HG03521 (cell line): ENCODE data around the gene SPIRE2.
"Not testable (repeated sequence)": the region's sequence is repeated elsewhere in the genome, so short reads cannot be mapped to it uniquely, and the experiment has no call there.

ENCODE experiments used
- ATAC-seq: cut with Tn5 transposase; IDR thresholded peaks from one replicate; pipeline ENCODE4 v1.9.1; 2021; ENCODE audit warnings: mild to moderate bottlenecking, moderate library complexity; ENCODE audit not compliant: unreplicated experiment

SPIRE2 gene

GRCh38 chr16:89828199-89828869 is at the start of gene SPIRE2:
TSS of gene SPIRE2 (plus strand) at chr16:89828475. CDS start at chr16:89828551, 76 bp downstream.
- no peak for ATAC-seq

DNA sequence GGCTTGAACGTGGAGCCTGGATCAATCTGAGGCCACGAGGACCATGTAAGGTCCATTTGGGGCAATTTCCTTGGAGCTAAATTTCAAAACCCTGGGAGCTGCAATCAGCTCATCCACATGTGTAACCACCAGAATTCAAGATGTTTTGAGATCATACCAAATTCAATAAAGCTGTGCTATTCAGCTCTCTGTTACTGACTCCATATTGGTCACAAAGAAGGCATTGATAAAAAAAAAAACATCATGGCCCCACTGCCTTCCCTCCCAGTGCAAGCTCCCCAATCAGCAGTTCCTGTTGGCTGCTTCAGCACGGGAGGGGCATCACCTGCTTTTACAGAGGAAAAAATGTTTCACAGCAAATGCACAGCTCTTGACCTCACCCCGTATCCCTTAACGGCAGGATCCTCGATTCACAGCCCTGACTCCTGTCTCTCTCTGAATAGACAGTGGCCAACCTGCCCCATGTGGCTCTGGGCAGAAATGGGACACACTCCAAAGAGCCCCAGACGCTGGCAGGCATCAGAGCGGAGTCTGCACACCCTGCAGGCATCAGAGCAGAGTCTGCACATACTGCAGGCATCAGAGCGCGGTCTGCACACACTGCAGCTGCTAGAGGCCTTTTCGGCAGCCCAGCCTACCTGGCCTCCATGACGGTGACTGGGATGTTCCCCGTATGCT is 48.9 kb upstream of the SPIRE2 start:
- ATAC-seq: no peak

DNA sequence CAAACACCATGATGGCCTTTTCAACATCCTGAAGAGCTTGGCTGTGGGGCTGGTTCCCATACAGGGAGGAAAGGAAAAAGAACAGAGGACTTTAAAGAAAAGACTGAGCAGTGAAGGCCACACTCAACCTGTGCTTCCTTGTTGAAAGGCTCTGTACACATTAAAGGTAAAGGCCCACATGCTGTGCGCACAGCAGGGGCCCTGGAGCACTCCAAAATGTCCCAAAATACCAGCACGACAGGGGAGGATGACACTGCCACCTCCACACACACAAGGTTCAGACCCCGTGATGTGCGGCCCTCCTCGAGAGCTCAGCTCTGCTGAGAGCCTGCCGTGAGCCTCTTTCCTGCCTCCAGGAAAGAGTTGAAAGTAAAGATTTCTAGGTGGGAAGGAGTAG is 48.4 kb upstream of the SPIRE2 start:
- no peak for ATAC-seq

DNA sequence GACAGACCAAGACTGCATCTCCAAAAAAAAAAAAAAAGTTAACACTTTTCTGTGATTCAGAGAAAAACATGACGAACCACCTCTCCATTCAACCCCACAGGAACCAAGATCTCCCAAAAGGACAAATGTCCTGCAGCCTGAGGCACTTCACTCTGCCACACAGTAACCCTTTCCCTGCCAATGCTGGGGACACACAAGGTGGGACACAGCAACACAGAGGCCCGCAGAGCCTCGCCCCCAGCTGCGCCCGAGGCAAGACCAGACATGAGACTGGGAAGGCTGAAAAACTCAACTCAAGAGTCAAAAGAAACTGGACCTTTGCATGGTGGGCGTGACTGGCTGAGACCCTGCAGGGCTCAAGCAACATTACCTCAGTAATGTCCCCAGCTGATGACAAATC is 45.8 kb upstream of the SPIRE2 start:
- ATAC-seq: no peak

GRCh38 chr16:89783952-89784351 is 44.3 kb upstream of the SPIRE2 start:
- not testable (repeated sequence) for ATAC-seq

GRCh38 chr16:89784406-89784805 is 43.9 kb upstream of the SPIRE2 start:
- no peak for ATAC-seq

DNA sequence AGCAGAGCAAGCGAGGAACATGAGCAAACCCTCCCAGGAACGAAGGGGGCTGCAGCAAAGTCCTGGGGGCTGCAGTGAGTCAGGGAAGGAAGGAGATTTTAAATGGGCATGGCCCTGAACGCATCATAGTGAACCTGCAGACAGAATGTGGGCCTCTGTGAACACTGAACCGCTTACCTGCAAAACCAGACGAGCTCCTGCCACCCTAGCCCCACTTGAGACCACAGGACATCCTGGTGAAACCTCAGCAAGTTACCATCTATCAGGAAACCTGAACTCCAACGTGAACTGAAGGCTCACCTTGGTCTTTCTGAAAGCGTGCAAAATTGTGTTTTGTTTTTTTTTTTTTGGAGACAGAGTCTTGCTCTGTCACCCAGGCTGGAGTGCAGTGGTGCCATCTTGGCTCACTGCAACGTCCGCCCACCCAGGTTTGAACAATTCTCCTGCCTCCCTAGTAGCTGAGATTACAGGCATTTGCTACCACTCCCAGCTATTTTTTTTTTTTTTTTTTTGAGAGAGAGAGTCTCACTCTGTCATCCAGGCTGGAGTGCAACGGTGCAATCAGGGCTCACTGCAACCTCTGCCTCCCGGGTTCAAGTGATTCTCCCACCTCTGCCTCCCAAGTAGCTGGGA is 42.6 kb upstream of the SPIRE2 start:
- no peak for ATAC-seq

DNA sequence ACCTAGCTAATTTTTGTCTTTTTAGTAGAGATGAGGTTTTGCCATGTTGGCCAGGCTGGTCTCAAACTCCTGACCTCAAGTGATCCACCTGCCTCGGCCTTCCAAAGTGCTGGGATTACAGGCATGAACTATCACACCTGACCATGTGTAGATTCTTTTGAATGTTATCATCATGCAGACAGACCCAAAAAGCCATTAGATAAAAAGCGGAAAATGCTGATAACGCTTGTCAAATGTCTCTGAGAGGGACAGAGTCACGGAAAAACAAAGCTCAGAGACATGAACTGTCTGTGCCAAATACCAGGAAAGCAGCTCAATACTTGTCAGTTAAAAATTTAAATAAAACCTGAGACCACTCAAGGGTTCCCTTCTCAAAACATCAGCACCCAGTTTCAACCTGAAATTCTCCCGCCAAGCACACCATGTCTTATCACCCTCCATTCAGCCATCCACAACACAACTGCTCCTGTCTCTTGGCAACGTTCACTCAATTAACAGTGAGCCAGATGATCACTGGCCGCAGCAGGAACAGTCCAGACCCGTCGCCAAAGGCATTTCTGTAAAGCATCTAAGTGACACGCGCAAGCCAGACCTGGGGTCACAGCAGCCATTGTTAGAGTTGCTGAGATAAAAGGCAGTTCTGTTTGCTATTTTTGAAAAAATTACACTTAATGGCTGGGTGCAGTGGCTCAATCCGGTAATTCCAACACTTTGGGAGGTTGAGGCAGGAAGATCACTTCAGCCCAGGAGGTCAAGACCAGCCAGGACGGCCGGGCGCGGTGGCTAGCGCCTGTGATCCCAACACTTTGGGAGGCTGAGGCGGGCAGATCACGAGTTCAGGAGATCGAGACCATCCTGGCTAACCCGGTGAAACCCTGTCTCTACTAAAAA is 41.6 kb upstream of the SPIRE2 start:
- no peak for ATAC-seq

- ATAC-seq: no peak
These were observed 40.9 kb upstream of the SPIRE2 start for GRCh38 chr16:89787365-89787805.

DNA sequence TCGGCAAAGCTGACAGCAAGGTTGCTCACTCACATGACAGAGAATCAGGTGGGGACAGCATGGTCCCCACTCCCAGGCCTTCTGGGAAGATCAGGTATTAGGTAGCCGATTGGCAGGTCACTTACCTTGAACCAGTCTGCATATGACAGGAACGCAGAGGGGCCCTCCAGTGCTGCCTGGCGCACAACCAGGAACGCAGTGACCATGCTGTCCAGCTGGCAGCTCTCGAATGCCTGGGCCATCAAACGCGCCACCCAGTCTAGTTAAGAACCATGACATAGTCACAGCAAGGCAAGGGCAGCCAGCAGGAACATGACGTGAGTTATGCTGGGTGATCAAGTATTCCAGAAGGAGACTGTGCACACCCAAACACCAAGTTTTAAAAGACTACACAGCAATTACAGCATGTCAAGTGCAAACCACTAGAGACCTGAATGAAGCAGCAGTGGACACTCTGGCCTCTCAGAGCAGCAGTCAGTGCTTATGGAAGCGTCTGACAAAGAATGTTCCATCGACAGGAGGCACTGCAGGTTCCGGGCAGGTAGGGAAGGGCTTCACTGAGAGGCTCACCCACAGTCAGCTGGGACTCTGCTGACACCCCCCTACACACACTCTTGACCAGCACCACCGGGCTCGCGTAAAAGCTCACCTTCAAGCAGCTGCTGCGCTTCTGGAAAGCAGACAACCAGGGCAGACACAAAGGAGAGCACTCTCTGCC is 36.8 kb upstream of the SPIRE2 start:
- ATAC-seq: no peak

DNA sequence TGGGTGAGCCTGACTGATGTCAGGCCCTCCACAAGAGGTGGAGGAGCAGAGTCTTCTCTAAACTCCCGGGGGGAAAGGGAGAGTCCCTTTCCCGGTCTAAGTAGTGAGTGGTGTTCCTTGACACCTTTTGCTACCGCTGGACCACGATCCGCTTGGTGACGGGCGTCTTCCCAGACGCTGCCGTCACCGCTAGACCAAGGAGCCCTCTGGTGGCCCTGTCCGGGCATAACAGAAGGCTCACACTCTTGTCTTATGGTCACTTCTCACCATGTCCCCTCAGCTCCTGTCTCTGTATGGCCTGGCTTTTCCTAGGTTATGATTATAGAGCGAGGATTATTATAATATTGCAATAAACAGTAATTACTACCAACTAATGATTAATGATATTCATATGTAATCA is 35.2 kb upstream of the SPIRE2 start:
- not testable (repeated sequence) for ATAC-seq

GRCh38 chr16:89793955-89794354 is 34.3 kb upstream of the SPIRE2 start:
- no peak for ATAC-seq

- ATAC-seq: no peak
These were observed 32.6 kb upstream of the SPIRE2 start for GRCh38 chr16:89795676-89796075.

DNA sequence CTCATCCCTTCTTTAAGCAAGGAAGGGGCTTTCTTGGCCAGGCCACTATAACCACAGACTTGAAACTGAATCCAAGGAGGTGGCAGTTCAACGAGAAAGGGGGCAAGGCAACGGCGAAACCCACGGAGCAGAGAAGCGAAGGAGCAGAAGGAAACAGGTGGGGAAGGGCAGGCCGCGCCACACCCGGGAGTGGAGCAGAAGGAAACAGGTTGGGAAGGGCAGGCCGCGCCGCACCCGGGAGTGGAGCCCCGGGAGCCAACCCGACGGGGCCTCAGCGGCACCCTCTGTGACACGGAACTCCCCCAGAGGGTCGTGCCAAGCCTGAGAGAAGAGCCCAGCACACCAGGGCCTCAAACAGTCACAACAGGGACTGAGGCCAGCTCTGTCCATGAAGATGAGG is 32.2 kb upstream of the SPIRE2 start:
- ATAC-seq: no peak

GRCh38 chr16:89798126-89798525 is 30.1 kb upstream of the SPIRE2 start:
- ATAC-seq: no peak

DNA sequence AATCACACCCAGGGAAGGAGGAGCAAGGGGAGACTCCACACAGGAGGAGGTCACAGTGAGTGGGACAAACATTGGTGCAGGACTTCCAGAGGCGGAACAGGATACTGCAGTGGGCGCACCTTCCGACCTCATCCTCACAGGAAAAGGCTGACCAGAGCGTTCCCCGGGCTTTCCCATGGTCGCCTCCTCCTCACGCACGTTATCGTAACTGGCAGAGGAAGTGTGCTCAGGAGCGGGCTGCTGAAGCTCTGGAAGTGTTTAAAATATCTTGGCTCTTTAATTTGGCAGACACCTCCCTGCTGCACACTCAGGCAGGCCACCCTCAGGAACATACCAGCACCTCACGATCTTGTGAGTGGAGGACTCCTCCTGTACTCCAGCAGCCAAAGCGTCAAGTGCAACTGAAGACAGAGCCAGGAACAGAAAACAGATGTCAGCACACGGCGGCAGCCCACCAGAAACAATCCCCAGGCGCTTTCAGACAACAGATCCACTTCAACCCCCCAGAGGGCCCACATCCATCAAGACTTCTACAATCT is 29.4 kb upstream of the SPIRE2 start:
- ATAC-seq: no peak

- ATAC-seq: no peak
These were observed 26.5 kb upstream of the SPIRE2 start for GRCh38 chr16:89801800-89802199.

DNA sequence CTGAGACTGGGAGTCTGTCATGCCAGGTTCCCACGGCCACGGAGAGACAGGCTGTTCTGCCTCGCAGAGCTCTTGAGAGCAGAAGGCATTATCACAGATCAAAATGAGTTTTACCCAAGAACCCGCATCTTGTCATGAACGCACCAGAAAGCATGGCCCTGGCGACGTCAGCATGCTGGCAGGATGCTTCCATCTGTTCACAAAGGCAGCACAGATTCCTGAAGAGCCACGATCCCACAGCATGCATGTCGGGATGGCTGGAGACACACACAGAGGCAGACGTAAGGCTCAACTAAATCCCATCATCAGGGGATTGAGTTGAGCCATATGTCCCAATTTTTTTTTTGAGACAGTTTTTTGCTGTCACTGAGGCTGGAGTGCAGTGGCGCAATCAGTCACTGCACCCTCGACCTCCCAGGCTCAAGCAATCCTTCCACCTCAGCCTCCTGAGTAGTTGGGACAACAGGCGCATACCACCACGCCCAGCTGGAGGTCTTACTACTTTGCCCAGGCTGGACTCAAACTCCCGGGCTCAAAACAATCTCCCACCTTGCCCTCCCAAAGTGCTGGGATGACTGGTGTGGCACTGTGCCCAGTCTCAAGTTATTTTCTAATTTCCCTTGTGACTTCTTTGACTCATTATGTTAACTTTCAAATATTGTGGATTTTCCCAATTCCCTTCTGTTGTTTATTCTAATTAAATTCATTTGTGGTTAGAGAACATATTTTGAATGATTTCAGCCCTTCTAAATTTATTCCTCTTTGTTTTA is 23.0 kb upstream of the SPIRE2 start:
- ATAC-seq: no peak

DNA sequence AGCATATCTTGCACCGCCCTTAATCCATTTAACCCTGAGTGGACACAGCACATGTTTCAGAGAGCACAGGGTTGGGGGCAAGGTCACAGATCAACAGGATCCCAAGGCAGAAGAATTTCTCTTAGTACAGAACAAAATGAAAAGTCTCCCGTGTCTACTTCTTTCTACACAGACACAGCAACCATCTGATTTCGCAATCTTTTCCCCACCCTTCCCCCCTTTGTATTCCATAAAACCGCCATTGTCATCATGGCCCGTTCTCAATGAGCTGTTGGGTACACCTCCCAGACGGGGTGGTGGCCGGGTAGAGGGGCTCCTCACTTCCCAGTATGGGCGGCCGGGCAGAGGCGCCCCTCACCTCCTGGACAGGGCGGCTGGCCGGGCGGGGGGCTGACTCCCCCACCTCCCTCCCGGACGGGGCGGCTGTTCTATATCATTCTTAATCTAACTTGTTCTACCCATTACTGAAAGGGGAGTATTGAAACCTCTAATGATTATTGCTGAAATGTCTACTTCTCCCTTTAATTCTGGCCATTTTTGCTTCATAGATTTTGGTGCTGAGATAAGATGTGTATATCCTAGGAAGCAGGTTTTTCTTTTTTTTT is 21.6 kb upstream of the SPIRE2 start:
- not testable (repeated sequence) for ATAC-seq
